Choroid plexus epithelial cell (primary cell): Measurements from ENCODE around the gene RNF151.
"Not testable (repeated sequence)": the region's sequence is repeated elsewhere in the genome, so short reads cannot be mapped to it uniquely, and the experiment has no call there.

Source experiments
- DNase-seq: peaks from one replicate; pipeline ENCODE4 v3.0.0-alpha.2; 2010; ENCODE audit warnings: low read depth
- H3K4me3 ChIP-seq: 2 replicates; pipeline ENCODE4 v1.5.1; 2011; ENCODE audit warnings: low read depth, mild to moderate bottlenecking, control low read depth, low read length, moderate library complexity
- CTCF ChIP-seq: conservative IDR thresholded peaks from 2 replicates; pipeline ENCODE4 v1.5.1; 2011; ENCODE audit warnings: low read depth, mild to moderate bottlenecking, control low read depth, inconsistent platforms, low read length, moderate library complexity

RNF151 gene

GRCh38 chr16:1961651-1962067, 5.0 kb upstream of the RNF151 start:
- DNase-seq, result no peak
- TF ChIP-seq CTCF, result no peak
- no peak overlapping the region for H3K4me3 ChIP-seq

GRCh38 chr16:1962161-1963153, 4.2 kb upstream of the RNF151 start:
- peak overlapping the region; percentile 39 for H3K4me3 ChIP-seq
- not testable (repeated sequence) for DNase-seq

- peak overlapping the region; percentile 95 for H3K4me3 ChIP-seq
- peak; percentile 41 for DNase-seq
- TF ChIP-seq CTCF, result peak; percentile 26
Measured at GRCh38 chr16:1963806-1964505, 2.7 kb upstream of the RNF151 start.

- TF ChIP-seq CTCF, result no peak
- peak within 1 kb of the TSS; percentile 95 for H3K4me3 ChIP-seq
- peak; percentile 99 for DNase-seq
Measured at GRCh38 chr16:1964506-1965395, 1.9 kb upstream of the RNF151 start, which contains the start of gene RPS2. Gene RPS2, minus strand, starts transcription at chr16:1964826. Its CDS starts 201 bp downstream, at chr16:1964625.

GRCh38 chr16:1965396-1966001, 1.2 kb upstream of the RNF151 start:
- TF ChIP-seq CTCF, result no peak
- no peak for DNase-seq
- peak overlapping the region; percentile 95 for H3K4me3 ChIP-seq

GRCh38 chr16:1968146-1968953, 1.7 kb downstream of the RNF151 start:
- no peak for DNase-seq
- TF ChIP-seq CTCF, result no peak
- H3K4me3 ChIP-seq, result no peak overlapping the region
